ENCODE results near the gene PLEKHJ1.

DNA sequence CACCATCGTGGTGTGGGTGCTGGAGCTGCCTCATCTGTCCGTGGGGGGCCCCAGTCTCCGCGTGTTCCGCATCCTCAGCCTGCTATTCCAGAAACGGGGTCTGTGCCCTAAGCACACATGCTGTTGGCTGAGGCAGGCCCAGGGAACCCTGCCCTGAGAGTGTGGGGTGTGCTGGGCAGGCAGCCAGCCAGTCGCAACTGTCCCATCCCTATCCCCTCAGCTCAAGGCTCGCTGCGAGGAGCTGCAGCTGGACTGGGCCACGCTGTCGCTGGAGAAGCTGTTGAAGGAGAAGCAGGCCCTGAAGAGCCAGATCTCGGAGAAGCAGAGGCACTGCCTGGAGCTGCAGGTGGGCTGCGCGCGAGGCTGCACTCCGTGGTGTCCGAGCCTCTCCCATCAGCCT is 21.9 kb downstream of the PLEKHJ1 start:
- TF ChIP-seq CTCF (IDR thresholded peaks at IDR 0.05) (no peak), POLR2AphosphoS5 (IDR thresholded peaks at IDR 0.05) (no peak)

Data from sigmoid colon (tissue), 4 donors.